Caco-2 (cell line): ENCODE measurements around the gene PLK1. TPM values are rescaled to one million over a fixed set of nuclear protein-coding genes. Genes with fewer than 3 reads are reported as not detected.

Experiments used
- BruUV-seq: library from RNA; stranded (reverse); fragments of 400-500 nt; replicated peaks from 2 replicates; lab custom pipeline; 2021; lab: Mats Ljungman, UMichigan
- CTCF ChIA-PET: fragments of 300-600 bp; sonication (Branson Sonifier 250); formaldehyde crosslinking; loops from one replicate; lab custom pipeline; 2022; ENCODE audit warnings: antibody characterized with exemption; lab: Charles Lee
- POLR2A ChIA-PET: fragments of 300-600 bp; sonication (Branson Sonifier 250); formaldehyde crosslinking; loops from one replicate; lab custom pipeline; 2022; ENCODE audit warnings: antibody characterized with exemption; lab: Charles Lee
- DNase-seq, 2 experiments: peaks; one replicate each; pipeline versions ENCODE4 v3.0.0 to v3.0.0-alpha.2; 2020 to 2022
- H3K27me3 ChIP-seq: replicated peaks from 2 replicates; pipeline ENCODE4 v1.6.0; 2011; ENCODE audit warnings: low read length; ENCODE audit not compliant: control insufficient read depth, insufficient read depth
- H3K36me3 ChIP-seq: 2 replicates; pipeline ENCODE4 v1.5.1; 2011; ENCODE audit warnings: low read length; ENCODE audit not compliant: control insufficient read depth, insufficient read depth
- H3K4me1 ChIP-seq: fragments of 250-450 bp; sonication (Bioruptor Pico); 2 replicates; pipeline ENCODE4 v1.5.1; 2020; ENCODE audit warnings: mild to moderate bottlenecking
- H3K4me3 ChIP-seq: 2 replicates; pipeline ENCODE4 v1.5.1; 2011; ENCODE audit warnings: low read depth, mild to moderate bottlenecking, control low read depth, low read length
- H3K9me3 ChIP-seq: fragments of 250-450 bp; sonication (Bioruptor Pico); 2 replicates; pipeline ENCODE4 v1.5.1; 2020; ENCODE audit warnings: mild to moderate bottlenecking, moderate library complexity
- H3K27ac Mint-ChIP-seq: one replicate; pipeline ENCODE4 v1.8.0; 2022; ENCODE audit warnings: mixed read lengths; ENCODE audit not compliant: unreplicated experiment
- H3K27me3 Mint-ChIP-seq: one replicate; pipeline ENCODE4 v1.8.0; 2022; ENCODE audit warnings: mixed read lengths; ENCODE audit not compliant: insufficient read depth, unreplicated experiment
- H3K36me3 Mint-ChIP-seq: one replicate; pipeline ENCODE4 v1.8.0; 2022; ENCODE audit warnings: mild to moderate bottlenecking, mixed read lengths; ENCODE audit not compliant: insufficient read depth, unreplicated experiment
- H3K4me1 Mint-ChIP-seq: one replicate; pipeline ENCODE4 v1.8.0; 2022; ENCODE audit warnings: low read depth, mixed read lengths; ENCODE audit not compliant: unreplicated experiment
- H3K4me3 Mint-ChIP-seq: one replicate; pipeline ENCODE4 v1.8.0; 2022; ENCODE audit warnings: mild to moderate bottlenecking, moderate library complexity, mixed read lengths; ENCODE audit not compliant: unreplicated experiment
- H3K9me3 Mint-ChIP-seq: one replicate; pipeline ENCODE4 v1.8.0; 2022; ENCODE audit warnings: mixed read lengths; ENCODE audit not compliant: unreplicated experiment
- intact Hi-C: fragments of 100-400 bp; cut with micrococcal nuclease; formaldehyde crosslinking; loops from one replicate; pipeline ENCODE4 v1.10.0; 2022; ENCODE audit not compliant: unreplicated experiment
- total RNA-seq: library from RNA; stranded (reverse); gene quantifications from 2 replicates; pipeline ENCODE4 v1.2.3, GENCODE V29; 2022
- TF ChIP-seq, protein P1 (sequence below), 2 experiments: fragments of 200-600 bp in 1 of 2; IDR thresholded peaks; 1 replicate in 1 of 2; 2 replicates in 1 of 2; pipeline versions ENCODE4 v1.5.1 to v1.8.0; 2011 to 2022; ENCODE audit warnings: antibody characterized with exemption in 1 of 2, control low read depth in 1 of 2, inconsistent platforms in 1 of 2, low read depth in 1 of 2, low read length in 1 of 2, mild to moderate bottlenecking in 1 of 2, moderate library complexity in 1 of 2; ENCODE audit not compliant: insufficient read depth in 1 of 2, severe bottlenecking in 1 of 2, unreplicated experiment in 1 of 2

Gene PLK1
- total RNA-seq, 1 experiment from 2014 or later, result 114 TPM

GRCh38 chr16:23679274-23679985, 741 bp downstream of the PLK1 start:
- peak overlapping the region; percentile 83 for H3K4me3 ChIP-seq
- intact Hi-C loops, result loop anchor here (5.0 kb wide), 2 partner anchors 37 to 858 kb away; partner anchors contain the start of genes DCTN5, PALB2 and RBBP6
- peaks cover 5% of the 10 kb centered on the region for H3K36me3 ChIP-seq
- ChIA-PET CTCF (interaction anchor here (0.5 to 1.4 kb wide), 2 partner anchors 17 to 331 kb away, joined by 3 to 6 read pairs; no protein-coding TSS in a partner anchor), POLR2A (interaction anchor here (0.9 to 1.4 kb wide), 2 partner anchors 11 to 122 kb away, joined by 3 to 5 read pairs; partner anchors contain the start of genes EARS2 and UBFD1)
- no peaks in the 10 kb centered on the region for H3K9me3 Mint-ChIP-seq
- TF ChIP-seq, protein P1, sequence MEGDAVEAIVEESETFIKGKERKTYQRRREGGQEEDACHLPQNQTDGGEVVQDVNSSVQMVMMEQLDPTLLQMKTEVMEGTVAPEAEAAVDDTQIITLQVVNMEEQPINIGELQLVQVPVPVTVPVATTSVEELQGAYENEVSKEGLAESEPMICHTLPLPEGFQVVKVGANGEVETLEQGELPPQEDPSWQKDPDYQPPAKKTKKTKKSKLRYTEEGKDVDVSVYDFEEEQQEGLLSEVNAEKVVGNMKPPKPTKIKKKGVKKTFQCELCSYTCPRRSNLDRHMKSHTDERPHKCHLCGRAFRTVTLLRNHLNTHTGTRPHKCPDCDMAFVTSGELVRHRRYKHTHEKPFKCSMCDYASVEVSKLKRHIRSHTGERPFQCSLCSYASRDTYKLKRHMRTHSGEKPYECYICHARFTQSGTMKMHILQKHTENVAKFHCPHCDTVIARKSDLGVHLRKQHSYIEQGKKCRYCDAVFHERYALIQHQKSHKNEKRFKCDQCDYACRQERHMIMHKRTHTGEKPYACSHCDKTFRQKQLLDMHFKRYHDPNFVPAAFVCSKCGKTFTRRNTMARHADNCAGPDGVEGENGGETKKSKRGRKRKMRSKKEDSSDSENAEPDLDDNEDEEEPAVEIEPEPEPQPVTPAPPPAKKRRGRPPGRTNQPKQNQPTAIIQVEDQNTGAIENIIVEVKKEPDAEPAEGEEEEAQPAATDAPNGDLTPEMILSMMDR (IDR thresholded peaks at IDR 0.05; ENCODE audit: insufficient read depth in 1 of 2, low read depth in 1 of 2, low read length in 1 of 2, severe bottlenecking in 1 of 2, unreplicated experiment in 1 of 2), result no peak
- DNase-seq, result peak; percentile 55 to 69
- H3K4me1 ChIP-seq, result peaks cover 19% of the 10 kb centered on the region
- no peaks in the 10 kb centered on the region for H3K27me3 ChIP-seq
- H3K4me3 Mint-ChIP-seq, result peak overlapping the region; percentile 99
- H3K27me3 Mint-ChIP-seq, result no peaks in the 10 kb centered on the region
- BruUV-seq, result no TSS peak
- H3K4me1 Mint-ChIP-seq, result peaks cover 5% of the 10 kb centered on the region
- H3K27ac Mint-ChIP-seq, result peak overlapping the region; percentile 98
- no peaks in the 10 kb centered on the region for H3K9me3 ChIP-seq
- peaks cover 58% of the 10 kb centered on the region for H3K36me3 Mint-ChIP-seq

DNA sequence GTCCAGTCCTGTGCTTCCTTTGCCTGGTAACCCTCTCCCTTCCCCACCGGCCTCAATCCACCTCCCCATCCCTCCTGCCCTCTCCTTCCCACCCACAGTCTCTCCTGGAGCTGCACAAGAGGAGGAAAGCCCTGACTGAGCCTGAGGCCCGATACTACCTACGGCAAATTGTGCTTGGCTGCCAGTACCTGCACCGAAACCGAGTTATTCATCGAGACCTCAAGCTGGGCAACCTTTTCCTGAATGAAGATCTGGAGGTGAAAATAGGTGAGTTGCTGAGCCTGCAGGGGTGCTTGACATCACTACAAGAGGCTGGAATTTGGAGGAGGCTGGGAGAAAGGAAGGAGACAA, 1.3 kb downstream of the PLK1 start:
- DNase-seq, result no peak
- Histone ChIP-seq H3K4me1 (peaks cover 19% of the 10 kb centered on the region), H3K4me3 (peak overlapping the region; percentile 83), H3K9me3 (no peaks in the 10 kb centered on the region), H3K36me3 (peaks cover 5% of the 10 kb centered on the region), H3K27me3 (no peaks in the 10 kb centered on the region)
- CTCF ChIA-PET, result no interaction called here
- Mint-ChIP-seq H3K4me1 (peaks cover 5% of the 10 kb centered on the region), H3K4me3 (peak overlapping the region; percentile 99), H3K36me3 (peaks cover 63% of the 10 kb centered on the region), H3K27ac (peak overlapping the region; percentile 98), H3K27me3 (no peaks in the 10 kb centered on the region), H3K9me3 (no peaks in the 10 kb centered on the region)
- BruUV-seq, result no TSS peak
- POLR2A ChIA-PET, result interaction anchor here (0.9 to 1.4 kb wide), 2 partner anchors 11 to 123 kb away, joined by 3 to 5 read pairs; partner anchors contain the start of genes EARS2 and UBFD1
- intact Hi-C loops, result loop anchor here (5.0 kb wide), 2 partner anchors 38 to 857 kb away; partner anchors contain the start of genes DCTN5, PALB2 and RBBP6
- TF ChIP-seq, protein P1 (IDR thresholded peaks at IDR 0.05; ENCODE audit: insufficient read depth in 1 of 2, low read depth in 1 of 2, low read length in 1 of 2, severe bottlenecking in 1 of 2, unreplicated experiment in 1 of 2), result no peak

DNA sequence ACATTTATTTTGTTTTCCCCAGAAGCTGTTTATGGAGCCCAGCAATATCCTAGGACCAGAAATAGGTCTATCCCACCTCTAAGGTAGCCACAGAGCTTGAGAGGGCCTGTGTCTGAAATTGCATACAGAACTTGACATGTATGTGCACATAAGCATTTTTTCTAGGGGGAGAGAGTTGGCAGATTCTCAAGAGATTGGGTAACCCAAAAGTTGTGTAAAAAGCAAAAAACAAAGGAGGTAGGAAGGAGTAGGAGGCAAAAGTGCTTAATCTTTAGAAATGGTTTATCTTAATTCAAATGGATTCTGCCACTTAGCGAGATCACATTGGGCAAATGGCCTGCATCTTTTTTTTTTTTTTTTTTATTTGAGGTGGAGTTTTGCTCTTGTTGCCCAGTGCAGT, 3.5 kb downstream of the PLK1 start:
- no peaks in the 10 kb centered on the region for H3K27me3 Mint-ChIP-seq
- Histone ChIP-seq H3K9me3 (no peaks in the 10 kb centered on the region), H3K4me1 (peaks cover 19% of the 10 kb centered on the region), H3K4me3 (no peak overlapping the region), H3K36me3 (peaks cover 7% of the 10 kb centered on the region), H3K27me3 (no peaks in the 10 kb centered on the region)
- H3K9me3 Mint-ChIP-seq, result no peaks in the 10 kb centered on the region
- H3K27ac Mint-ChIP-seq, result no peak overlapping the region
- no TSS peak for BruUV-seq
- H3K4me1 Mint-ChIP-seq, result peaks cover 5% of the 10 kb centered on the region
- TF ChIP-seq, protein P1 (IDR thresholded peaks at IDR 0.05; ENCODE audit: insufficient read depth in 1 of 2, low read depth in 1 of 2, low read length in 1 of 2, severe bottlenecking in 1 of 2, unreplicated experiment in 1 of 2), result no peak
- intact Hi-C loops, result no loop called here
- POLR2A ChIA-PET, result no interaction called here
- no peak overlapping the region for H3K4me3 Mint-ChIP-seq
- CTCF ChIA-PET, result no interaction called here
- DNase-seq, result no peak
- peaks cover 86% of the 10 kb centered on the region for H3K36me3 Mint-ChIP-seq
